ENCODE data around the gene PPP1R3F. TPM values are rescaled to one million over a fixed set of nuclear protein-coding genes. Genes with fewer than 3 reads are reported as not detected.
"Not testable (repeated sequence)": the region's sequence is repeated elsewhere in the genome, so short reads cannot be mapped to it uniquely, and the experiment has no call there.

Gene PPP1R3F
- polyA plus RNA-seq, 4 donors = 0.67 to 3.4 (median 2.3) TPM

DNA sequence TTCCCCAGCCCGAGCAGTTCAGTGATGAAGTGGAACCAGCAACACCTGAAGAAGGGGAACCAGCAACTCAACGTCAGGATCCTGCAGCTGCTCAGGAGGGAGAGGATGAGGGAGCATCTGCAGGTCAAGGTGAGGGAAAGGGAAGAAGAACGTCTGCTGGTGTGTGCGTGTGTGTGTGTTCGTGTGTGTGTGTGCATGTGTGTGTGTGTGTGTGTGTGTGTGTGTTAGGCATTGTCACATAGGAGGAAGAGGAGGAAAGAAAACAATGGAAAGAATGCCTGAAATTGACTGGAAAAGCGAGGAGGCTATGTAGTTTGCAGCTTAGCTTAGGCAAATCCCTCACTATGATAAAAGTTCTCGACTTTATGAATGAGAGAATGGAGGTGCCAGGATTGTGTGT lies 54.1 kb downstream of the PPP1R3F start:
- H3K9me3 ChIP-seq (ENCODE audit: control insufficient read depth in 2 of 2, insufficient read depth in 1 of 2, low read depth in 1 of 2, low read length in 1 of 2); H3K27ac ChIP-seq (ENCODE audit: low read depth in 1 of 3, low read length in 2 of 3); H3K4me1 ChIP-seq (ENCODE audit: control insufficient read depth in 3 of 3, insufficient read depth in 2 of 3, low read depth in 1 of 3, low read length in 2 of 3); H3K27me3 ChIP-seq (ENCODE audit: control insufficient read depth in 3 of 3, insufficient read depth in 3 of 3, low read length in 3 of 3); H3K4me3 ChIP-seq (ENCODE audit: low read depth in 1 of 3, low read length in 3 of 3); DNase-seq; FAIRE-seq; H3K36me3 ChIP-seq (ENCODE audit: control insufficient read depth in 3 of 3, insufficient read depth in 2 of 3, low read depth in 1 of 3, low read length in 3 of 3): not testable (repeated sequence)
- WGBS, 3 donors = 100% methylated on average over 1 of the region's 7 CpGs; no CpG with 5 or more reads in 2 of the 3 donors

DNA sequence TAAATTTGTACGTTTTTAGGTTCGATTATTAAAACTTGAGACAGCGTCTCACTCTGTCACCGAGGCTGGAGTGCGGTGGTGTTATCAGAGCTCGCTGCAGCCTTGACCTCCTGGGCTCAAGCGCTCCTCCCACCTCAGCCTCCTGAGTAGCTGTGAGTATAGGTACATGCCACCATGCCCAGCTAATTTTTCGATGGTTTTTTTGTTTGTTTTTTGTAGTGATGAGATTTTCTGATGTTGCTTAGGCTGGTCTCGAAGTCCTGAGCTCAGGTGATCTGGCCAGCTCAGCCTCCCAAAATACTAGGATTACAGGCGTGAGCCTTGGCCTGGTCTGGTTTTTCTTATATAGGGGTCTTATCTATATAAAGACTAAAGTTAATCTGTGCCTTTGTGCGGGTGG lies 60.8 kb downstream of the PPP1R3F start:
- not testable (repeated sequence) for FAIRE-seq; H3K4me3 ChIP-seq (ENCODE audit: low read depth in 1 of 3, low read length in 3 of 3); H3K9me3 ChIP-seq (ENCODE audit: control insufficient read depth in 2 of 2, insufficient read depth in 1 of 2, low read depth in 1 of 2, low read length in 1 of 2); DNase-seq; H3K27ac ChIP-seq (ENCODE audit: low read depth in 1 of 3, low read length in 2 of 3); H3K36me3 ChIP-seq (ENCODE audit: control insufficient read depth in 3 of 3, insufficient read depth in 2 of 3, low read depth in 1 of 3, low read length in 3 of 3); H3K4me1 ChIP-seq (ENCODE audit: control insufficient read depth in 3 of 3, insufficient read depth in 2 of 3, low read depth in 1 of 3, low read length in 2 of 3); H3K27me3 ChIP-seq (ENCODE audit: control insufficient read depth in 3 of 3, insufficient read depth in 3 of 3, low read length in 3 of 3)
- WGBS, 3 donors = 86 to 92% (median 91%) methylated on average over 3 of the region's 11 CpGs

DNA sequence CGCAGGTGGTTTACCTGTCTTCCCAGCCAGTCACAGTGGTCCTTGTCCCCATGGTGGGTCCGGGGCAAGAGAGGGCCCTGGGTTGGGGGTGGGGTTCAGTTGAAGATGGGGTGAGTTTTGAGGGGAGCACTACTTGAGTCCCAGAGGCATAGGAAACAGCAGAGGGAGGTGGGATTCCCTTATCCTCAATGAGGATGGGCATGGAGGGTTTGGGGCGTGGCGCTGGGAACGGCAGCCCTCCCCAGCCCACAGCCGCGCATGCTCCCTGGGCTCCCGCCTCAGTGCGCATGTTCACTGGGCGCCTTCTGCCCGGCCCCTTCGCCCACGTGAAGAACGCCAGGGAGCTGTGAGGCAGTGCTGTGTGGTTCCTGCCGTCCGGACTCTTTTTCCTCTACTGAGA lies 61.7 kb downstream of the PPP1R3F start, which contains the start of gene GAGE13:
TSS of gene GAGE13 (plus strand) at position 301 of the 400 bp plus-strand sequence. CDS start 1,156 bp downstream, outside the sequence.
- not testable (repeated sequence) for H3K27ac ChIP-seq (ENCODE audit: low read depth in 1 of 3, low read length in 2 of 3); H3K27me3 ChIP-seq (ENCODE audit: control insufficient read depth in 3 of 3, insufficient read depth in 3 of 3, low read length in 3 of 3); H3K36me3 ChIP-seq (ENCODE audit: control insufficient read depth in 3 of 3, insufficient read depth in 2 of 3, low read depth in 1 of 3, low read length in 3 of 3); H3K4me3 ChIP-seq (ENCODE audit: low read depth in 1 of 3, low read length in 3 of 3); H3K4me1 ChIP-seq (ENCODE audit: control insufficient read depth in 3 of 3, insufficient read depth in 2 of 3, low read depth in 1 of 3, low read length in 2 of 3); FAIRE-seq; DNase-seq; H3K9me3 ChIP-seq (ENCODE audit: control insufficient read depth in 2 of 2, insufficient read depth in 1 of 2, low read depth in 1 of 2, low read length in 1 of 2)
- WGBS, 3 donors = no CpG with 5 or more reads among the region's 16 CpGs

DNA sequence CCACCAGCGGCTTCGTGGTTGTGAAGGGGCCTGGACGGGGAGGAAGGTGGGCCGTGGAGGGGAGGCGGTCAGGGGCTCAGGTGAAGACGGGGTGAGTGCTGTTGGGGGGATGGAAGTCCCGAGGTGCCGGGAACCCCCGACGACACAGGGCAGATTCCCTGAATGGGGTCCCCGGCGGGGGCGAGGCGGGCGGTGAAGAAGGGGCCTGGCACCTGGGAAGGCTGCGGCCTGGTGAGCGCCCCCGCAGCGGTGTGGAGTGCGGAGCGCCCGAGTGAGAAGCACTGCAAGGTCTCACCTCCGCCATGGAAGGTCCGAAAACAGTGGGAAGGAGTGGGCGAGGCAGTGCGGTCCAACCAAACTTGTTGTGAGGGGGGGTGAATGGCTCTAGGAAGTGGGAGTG lies 62.2 kb downstream of the PPP1R3F start:
- FAIRE-seq; H3K36me3 ChIP-seq (ENCODE audit: control insufficient read depth in 3 of 3, insufficient read depth in 2 of 3, low read depth in 1 of 3, low read length in 3 of 3); H3K27me3 ChIP-seq (ENCODE audit: control insufficient read depth in 3 of 3, insufficient read depth in 3 of 3, low read length in 3 of 3); H3K9me3 ChIP-seq (ENCODE audit: control insufficient read depth in 2 of 2, insufficient read depth in 1 of 2, low read depth in 1 of 2, low read length in 1 of 2); DNase-seq; H3K4me3 ChIP-seq (ENCODE audit: low read depth in 1 of 3, low read length in 3 of 3); H3K27ac ChIP-seq (ENCODE audit: low read depth in 1 of 3, low read length in 2 of 3); H3K4me1 ChIP-seq (ENCODE audit: control insufficient read depth in 3 of 3, insufficient read depth in 2 of 3, low read depth in 1 of 3, low read length in 2 of 3): not testable (repeated sequence)
- WGBS, 3 donors = no CpG with 5 or more reads among the region's 26 CpGs

Other genes starting within 250 kb of the PPP1R3F start
- 10 to 100 TPM; 23.3 to 27.4 (median 23.6) TPM for gene TFE3, start 226.4 kb upstream of the PPP1R3F start, polyA plus RNA-seq
- gene CCDC120, start 210.8 kb upstream of the PPP1R3F start, polyA plus RNA-seq = 10 to 100 TPM in 3 of 4 donors, 1 to 10 TPM in 1; 5.7 to 26.8 (median 14.4) TPM
- 10 to 100 TPM in 1 of 4 donors, 1 to 10 TPM in 3; 1.3 to 12.8 (median 5.6) TPM for gene PRAF2, start 195.8 kb upstream of the PPP1R3F start, polyA plus RNA-seq
- gene WDR45, start 189.9 kb upstream of the PPP1R3F start, polyA plus RNA-seq = 100 to 1,000 TPM in 1 of 4 donors, 10 to 100 TPM in 3; 47.3 to 122 (median 73.1) TPM
- 10 to 100 TPM; 17.6 to 22.2 (median 19.6) TPM for gene GPKOW, start 146.1 kb upstream of the PPP1R3F start, polyA plus RNA-seq
- gene MAGIX, start 107.0 kb upstream of the PPP1R3F start, polyA plus RNA-seq = 1 to 10 TPM; 3.1 to 10.0 (median 6.4) TPM
- gene PLP2, start 97.9 kb upstream of the PPP1R3F start, polyA plus RNA-seq = 100 to 1,000 TPM in 2 of 4 donors, 10 to 100 TPM in 2; 47.6 to 189 (median 112) TPM
- 1 to 10 TPM; 3.6 to 6.8 (median 5.5) TPM for gene PRICKLE3, start 83.4 kb upstream of the PPP1R3F start, polyA plus RNA-seq
- gene SYP, start 69.6 kb upstream of the PPP1R3F start, polyA plus RNA-seq = 10 to 100 TPM in 1 of 4 donors, 1 to 10 TPM in 3; 2.2 to 33.5 (median 7.0) TPM
- gene CACNA1F, start 36.5 kb upstream of the PPP1R3F start, polyA plus RNA-seq = 1 to 10 TPM in 1 of 4 donors, under 1 TPM in 3; 0.22 to 1.7 (median 0.31) TPM
- gene CCDC22, start 34.3 kb upstream of the PPP1R3F start, polyA plus RNA-seq = 10 to 100 TPM; 11.1 to 18.8 (median 12.4) TPM
- under 1 TPM in 2 of 4 donors, not detected in 2; 0.31 to 0.47 TPM for gene FOXP3, start 5.1 kb upstream of the PPP1R3F start, polyA plus RNA-seq
- not detected for gene GAGE10, start 33.9 kb downstream of the PPP1R3F start, polyA plus RNA-seq
- not detected for gene GAGE12J, start 52.2 kb downstream of the PPP1R3F start, polyA plus RNA-seq
- not detected for gene GAGE13, start 61.8 kb downstream of the PPP1R3F start, polyA plus RNA-seq

Measured in small intestine (tissue), 7 donors.